SU-DHL-6 (cell line): Measurements from ENCODE around the gene PRDM16.

Source experiments
- H2AFZ ChIP-seq: fragments of 200-600 bp; sonication (generic); 2 replicates; pipeline ENCODE4 v1.6.1; 2014; ENCODE audit warnings: low read depth, mild to moderate bottlenecking, moderate library complexity, mixed read lengths, antibody characterized with exemption, low read length; ENCODE audit not compliant: severe bottlenecking
- H3F3A ChIP-seq: fragments of 200-600 bp; shearing (Covaris generic); 2 replicates; pipeline ENCODE4 v1.6.0; 2016; ENCODE audit warnings: antibody characterized with exemption, mild to moderate bottlenecking; ENCODE audit not compliant: insufficient read depth
- H3K27ac ChIP-seq: fragments of 200-600 bp; sonication (generic); 2 replicates; pipeline ENCODE4 v1.5.1; 2016; ENCODE audit warnings: low read depth, mild to moderate bottlenecking, low read length, moderate library complexity, mixed read lengths
- H3K27me3 ChIP-seq: fragments of 200-600 bp; sonication (generic), shearing (Covaris generic); 2 replicates; pipeline ENCODE4 v1.6.0; 2014; ENCODE audit warnings: mild to moderate bottlenecking, low read length
- H3K36me3 ChIP-seq: fragments of 200-600 bp; sonication (generic); 2 replicates; pipeline ENCODE4 v1.6.1; 2014; ENCODE audit warnings: mild to moderate bottlenecking, low read length, mixed read lengths
- H3K4me2 ChIP-seq: fragments of 300-600, 200-600 bp; shearing (Covaris generic), sonication (generic); 2 replicates; pipeline ENCODE4 v1.6.0; 2014; ENCODE audit warnings: low read length, low read depth, mild to moderate bottlenecking; ENCODE audit not compliant: poor library complexity, severe bottlenecking
- H3K4me3 ChIP-seq: fragments of 200-600 bp; sonication (generic); 2 replicates; pipeline ENCODE4 v1.5.1; 2014; ENCODE audit warnings: antibody characterized with exemption, low read length, mild to moderate bottlenecking, mixed read lengths; ENCODE audit not compliant: insufficient read depth, poor library complexity, severe bottlenecking
- H3K79me2 ChIP-seq: fragments of 200-600 bp; sonication (generic); 2 replicates; pipeline ENCODE4 v1.6.1; 2014; ENCODE audit warnings: mild to moderate bottlenecking, low read length, moderate library complexity; ENCODE audit not compliant: insufficient read depth
- H3K9ac ChIP-seq: fragments of 200-600 bp; sonication (generic); 2 replicates; pipeline ENCODE4 v1.7.0; 2014; ENCODE audit warnings: mild to moderate bottlenecking, low read length
- H3K9me2 ChIP-seq: fragments of 200-600 bp; sonication (generic); replicated peaks from 2 replicates; pipeline ENCODE4 v1.6.1; 2014; ENCODE audit warnings: low read length; ENCODE audit not compliant: insufficient read depth
- H3K9me3 ChIP-seq: fragments of 200-600 bp; sonication (generic); 2 replicates; pipeline ENCODE4 v1.6.1; 2014; ENCODE audit warnings: low read length, mixed read lengths; ENCODE audit not compliant: insufficient read depth
- H4K20me1 ChIP-seq: fragments of 200-600 bp; sonication (generic); 2 replicates; pipeline ENCODE4 v1.6.1; 2014; ENCODE audit warnings: low read depth, mild to moderate bottlenecking, antibody characterized with exemption, low read length, moderate library complexity, mixed read lengths
- EZH2phosphoT487 ChIP-seq: fragments of 200-600 bp; sonication (generic), shearing (Covaris generic); conservative IDR thresholded peaks from 2 replicates; pipeline ENCODE4 v1.6.1; 2018; ENCODE audit warnings: mild to moderate bottlenecking, antibody characterized with exemption, low read length, moderate library complexity, mixed read lengths
- TF ChIP-seq, protein P1 (sequence below): fragments of 200-600 bp; sonication (generic); IDR thresholded peaks from one replicate; pipeline ENCODE4 v1.5.1; 2017; ENCODE audit warnings: antibody characterized with exemption, mild to moderate bottlenecking, low read length, moderate library complexity; ENCODE audit not compliant: insufficient read depth, poor library complexity, severe bottlenecking

The PRDM16 gene

DNA sequence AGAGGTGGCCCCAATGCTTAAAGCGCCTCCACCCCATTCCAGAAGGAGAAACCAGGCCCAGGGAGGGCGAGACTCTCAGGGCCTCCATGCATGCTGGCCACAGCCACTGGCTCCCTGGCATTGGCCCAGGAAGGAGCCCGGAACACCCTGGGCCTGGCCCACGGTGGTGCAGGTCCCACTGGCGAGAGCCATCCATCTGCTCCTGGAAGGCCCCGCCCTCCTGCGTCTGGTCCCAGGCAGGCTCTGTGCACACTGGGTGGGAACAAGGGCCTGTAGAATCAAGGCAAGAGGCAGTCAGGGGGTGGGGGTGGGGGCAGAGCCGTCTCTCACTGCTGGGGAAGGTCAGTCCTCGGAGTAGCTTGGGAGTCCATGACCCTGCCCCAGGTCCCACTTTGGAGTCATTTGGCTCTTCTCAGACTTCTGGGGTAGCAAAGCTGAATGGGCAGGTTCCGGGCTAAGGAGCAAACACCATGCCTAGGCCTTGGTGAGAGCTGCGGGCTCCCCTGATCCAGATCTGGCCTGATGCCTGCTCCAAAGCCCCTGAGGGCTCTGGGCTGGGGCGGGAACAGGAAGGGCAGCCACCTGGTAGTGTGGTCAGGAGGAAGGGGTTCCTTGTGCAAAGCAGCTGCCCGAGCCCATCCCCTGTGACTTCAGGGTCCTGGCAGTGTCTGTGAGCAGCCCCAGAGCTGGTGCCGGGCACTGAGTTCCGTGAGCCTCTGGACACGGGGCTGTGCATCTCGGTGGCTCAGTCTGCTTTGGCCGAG is 278.4 kb downstream of the PRDM16 start:
- H3K79me2 ChIP-seq: no peaks in the 10 kb centered on the region
- H3K36me3 ChIP-seq: no peaks in the 10 kb centered on the region
- H2AFZ ChIP-seq: no peak overlapping the region
- no peak overlapping the region for H3K4me2 ChIP-seq
- H3K9ac ChIP-seq: no peak overlapping the region
- no peaks in the 10 kb centered on the region for H4K20me1 ChIP-seq
- no peaks in the 10 kb centered on the region for H3K27me3 ChIP-seq
- H3K4me3 ChIP-seq: no peak overlapping the region
- TF ChIP-seq, protein P1, sequence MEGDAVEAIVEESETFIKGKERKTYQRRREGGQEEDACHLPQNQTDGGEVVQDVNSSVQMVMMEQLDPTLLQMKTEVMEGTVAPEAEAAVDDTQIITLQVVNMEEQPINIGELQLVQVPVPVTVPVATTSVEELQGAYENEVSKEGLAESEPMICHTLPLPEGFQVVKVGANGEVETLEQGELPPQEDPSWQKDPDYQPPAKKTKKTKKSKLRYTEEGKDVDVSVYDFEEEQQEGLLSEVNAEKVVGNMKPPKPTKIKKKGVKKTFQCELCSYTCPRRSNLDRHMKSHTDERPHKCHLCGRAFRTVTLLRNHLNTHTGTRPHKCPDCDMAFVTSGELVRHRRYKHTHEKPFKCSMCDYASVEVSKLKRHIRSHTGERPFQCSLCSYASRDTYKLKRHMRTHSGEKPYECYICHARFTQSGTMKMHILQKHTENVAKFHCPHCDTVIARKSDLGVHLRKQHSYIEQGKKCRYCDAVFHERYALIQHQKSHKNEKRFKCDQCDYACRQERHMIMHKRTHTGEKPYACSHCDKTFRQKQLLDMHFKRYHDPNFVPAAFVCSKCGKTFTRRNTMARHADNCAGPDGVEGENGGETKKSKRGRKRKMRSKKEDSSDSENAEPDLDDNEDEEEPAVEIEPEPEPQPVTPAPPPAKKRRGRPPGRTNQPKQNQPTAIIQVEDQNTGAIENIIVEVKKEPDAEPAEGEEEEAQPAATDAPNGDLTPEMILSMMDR: no peak
- TF ChIP-seq EZH2phosphoT487: no peak
- no peaks in the 10 kb centered on the region for H3K9me2 ChIP-seq
- H3F3A ChIP-seq: no peaks in the 10 kb centered on the region
- H3K9me3 ChIP-seq: no peaks in the 10 kb centered on the region
- H3K27ac ChIP-seq: no peak overlapping the region

DNA sequence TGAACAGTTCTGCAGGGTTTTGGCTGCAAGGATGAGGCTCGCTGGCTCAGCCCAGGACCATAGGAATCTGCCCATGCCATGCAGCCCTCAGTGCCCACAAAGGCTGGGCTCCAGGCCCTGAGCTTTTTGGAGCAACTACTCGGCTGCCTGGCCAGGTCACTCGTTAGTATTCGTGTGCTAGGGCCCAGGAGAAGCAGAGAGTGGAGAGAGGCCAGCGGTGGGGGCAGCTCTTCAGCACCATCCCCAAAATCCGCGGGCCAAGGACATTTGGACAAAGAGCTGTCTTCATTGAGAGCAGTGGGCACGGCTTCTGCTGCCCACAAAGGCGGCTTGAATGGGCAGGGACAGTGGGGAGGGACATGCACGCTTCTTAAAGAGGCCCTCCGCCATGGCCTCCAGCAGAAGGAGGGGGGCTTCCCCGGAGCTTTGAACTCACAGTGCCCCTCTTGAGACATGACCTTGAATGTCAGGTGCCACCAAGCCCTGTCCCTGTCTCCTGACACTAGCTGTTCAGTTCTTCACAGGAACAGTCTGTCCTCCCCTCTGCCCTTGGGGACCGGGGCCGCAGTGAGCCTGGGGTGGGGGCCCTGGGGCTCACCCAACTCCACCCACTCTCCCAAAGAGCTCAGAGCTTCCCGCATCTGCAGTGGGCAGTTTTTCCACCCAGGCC is 279.3 kb downstream of the PRDM16 start:
- Histone ChIP-seq H3K79me2 (no peaks in the 10 kb centered on the region), H2AFZ (no peak overlapping the region), H4K20me1 (no peaks in the 10 kb centered on the region), H3F3A (no peaks in the 10 kb centered on the region), H3K9me3 (no peaks in the 10 kb centered on the region), H3K4me2 (no peak overlapping the region), H3K9ac (no peak overlapping the region), H3K9me2 (no peaks in the 10 kb centered on the region), H3K27ac (no peak overlapping the region), H3K4me3 (no peak overlapping the region), H3K36me3 (no peaks in the 10 kb centered on the region), H3K27me3 (no peaks in the 10 kb centered on the region)
- no peak for TF ChIP-seq EZH2phosphoT487
- TF ChIP-seq, protein P1: no peak

DNA sequence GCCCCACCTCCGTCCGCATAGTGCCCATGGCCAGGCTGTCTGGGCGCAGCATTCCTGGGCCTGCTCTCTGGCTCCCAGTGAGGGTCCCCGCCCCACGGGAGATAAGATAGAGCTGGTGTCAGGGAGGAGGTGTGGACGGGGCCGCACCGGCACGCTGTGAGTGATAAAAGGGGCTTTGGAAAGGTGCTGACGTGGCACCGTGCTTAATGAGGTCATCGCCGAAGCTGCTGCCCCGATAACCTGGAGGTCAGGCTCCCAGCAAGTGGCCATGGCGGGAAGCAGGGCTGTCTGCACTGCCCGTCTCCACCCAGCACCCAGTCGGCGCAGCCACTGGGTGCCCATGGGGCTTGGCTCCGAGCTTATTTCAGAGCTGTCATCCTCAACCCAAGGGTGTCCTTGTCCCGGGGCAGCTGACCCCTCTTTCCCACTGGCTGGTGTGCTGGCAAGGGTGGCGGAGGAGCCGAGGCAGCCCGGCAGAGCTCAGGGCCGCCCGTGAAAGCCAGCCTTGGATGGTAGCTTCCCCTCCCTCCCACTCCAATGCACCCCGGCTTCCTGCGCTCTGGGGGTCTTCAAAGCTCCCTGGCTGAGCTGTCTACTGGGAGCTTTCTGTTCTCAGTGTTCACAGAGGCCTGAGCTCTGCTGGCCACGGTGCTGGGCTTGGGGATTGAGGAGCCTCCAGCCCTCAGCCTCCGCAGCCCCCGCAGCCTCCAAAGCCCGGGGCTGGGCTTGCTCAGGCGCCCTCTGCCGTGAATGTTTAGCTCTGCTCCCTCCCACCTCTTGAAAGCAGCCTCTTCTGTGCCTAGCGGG is 280.4 kb downstream of the PRDM16 start:
- no peak overlapping the region for H3K9ac ChIP-seq

More for the DNA sequence above, 280.4 kb downstream of the PRDM16 start:
- Histone ChIP-seq H3K27me3 (no peaks in the 10 kb centered on the region), H2AFZ (no peak overlapping the region), H3F3A (no peaks in the 10 kb centered on the region), H3K4me3 (no peak overlapping the region), H3K9me2 (no peaks in the 10 kb centered on the region), H3K36me3 (no peaks in the 10 kb centered on the region), H3K27ac (no peak overlapping the region), H4K20me1 (no peaks in the 10 kb centered on the region), H3K79me2 (no peaks in the 10 kb centered on the region), H3K4me2 (no peak overlapping the region), H3K9me3 (no peaks in the 10 kb centered on the region)
- TF ChIP-seq, protein P1: no peak
- no peak for TF ChIP-seq EZH2phosphoT487
